Right lobe of liver (tissue), 4 donors: ENCODE data around the gene P2RY11.

Experiments used
- CTCF ChIP-seq, 4 donors: fragments of 200-600 bp in 3 of 4; fragments of 450-650 bp in 1 of 4; IDR thresholded peaks; one replicate each; pipeline versions ENCODE4 v1.5.1 to v1.8.0; 2016 to 2022; ENCODE audit warnings: antibody characterized with exemption in 4 of 4, mild to moderate bottlenecking in 2 of 4
- POLR2A ChIP-seq: fragments of 450-650 bp; IDR thresholded peaks from one replicate; pipeline ENCODE4 v1.6.1; 2017; ENCODE audit warnings: antibody characterized with exemption, mild to moderate bottlenecking
- donor health status: DM: no; HTN: no; CAD: no.
- donor health status: DM: no; HTN: no; CAD: no.
- donor health status: DM: no; HTN: yes; CAD: no.

GRCh38 chr19:10085641-10086590, 25.6 kb upstream of the P2RY11 start, which contains the start of gene SHFL:
- TF ChIP-seq CTCF (IDR thresholded peaks at IDR 0.05), result no peak
- peak; percentile 75 for TF ChIP-seq POLR2A
